HAP-1 (cell line): Measurements from ENCODE around the gene PLEKHM2.

ENCODE experiments used
- DNase-seq, 2 experiments: peaks; one replicate each; pipeline ENCODE4 v3.0.0-alpha.2; 2016 to 2020; ENCODE audit warnings: low spot score in 2 of 2
- H3K27me3 ChIP-seq: fragments of 250-450 bp; sonication (Bioruptor Pico); 2 replicates; pipeline ENCODE4 v1.5.1; 2020; ENCODE audit warnings: low read depth, mild to moderate bottlenecking, moderate library complexity
- H3K36me3 ChIP-seq: fragments of 250-450 bp; sonication (Bioruptor Pico); replicated peaks from 2 replicates; pipeline ENCODE4 v1.5.1; 2020; ENCODE audit warnings: mild to moderate bottlenecking
- H3K4me1 ChIP-seq: fragments of 250-450 bp; sonication (Bioruptor Pico); 2 replicates; pipeline ENCODE4 v1.5.1; 2020; ENCODE audit warnings: mild to moderate bottlenecking
- H3K4me3 ChIP-seq: fragments of 250-450 bp; sonication (Bioruptor Pico); 2 replicates; pipeline ENCODE4 v1.5.1; 2020; ENCODE audit warnings: mild to moderate bottlenecking, moderate library complexity
- H3K9me3 ChIP-seq: fragments of 250-450 bp; sonication (Bioruptor Pico); 2 replicates; pipeline ENCODE4 v1.5.1; 2020; ENCODE audit warnings: mild to moderate bottlenecking, moderate library complexity
- in situ Hi-C: fragments of 300-500 bp; cut with MboI; formaldehyde crosslinking; loops from 3 replicates; pipeline ENCODE4 v1.14.3; 2020; ENCODE audit warnings: low sequenced_read_pairs, inconsistent platforms, mixed read lengths

Gene PLEKHM2

DNA sequence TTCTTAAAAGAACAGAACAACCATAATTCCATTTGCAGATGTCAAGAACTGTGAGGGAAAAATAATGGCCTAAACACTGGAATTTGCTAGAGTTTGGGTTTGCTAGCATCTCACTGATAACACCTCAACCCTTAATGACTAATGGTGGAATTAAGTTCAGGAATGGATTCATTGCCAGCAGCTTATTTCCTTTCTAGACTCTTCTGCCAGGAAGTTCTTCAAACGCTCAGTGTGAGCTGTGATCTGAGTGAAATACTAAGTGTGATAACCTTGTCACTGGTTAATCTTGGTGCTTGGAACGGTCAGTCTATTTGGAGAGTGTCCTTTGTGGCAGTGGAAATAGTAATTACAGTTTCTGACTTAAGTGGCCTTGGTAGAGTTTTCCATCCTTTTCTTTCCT lies 21.6 kb upstream of the PLEKHM2 start:
- Histone ChIP-seq H3K27me3 (no peaks in the 10 kb centered on the region), H3K9me3 (no peaks in the 10 kb centered on the region), H3K36me3 (peaks cover 42% of the 10 kb centered on the region), H3K4me1 (no peaks in the 10 kb centered on the region), H3K4me3 (no peak overlapping the region)
- no peak for DNase-seq
- in situ Hi-C loops: no loop called here

GRCh38 chr1:15663925-15664324 lies 20.2 kb upstream of the PLEKHM2 start:
- DNase-seq: no peak
- Histone ChIP-seq H3K9me3 (no peaks in the 10 kb centered on the region), H3K27me3 (no peaks in the 10 kb centered on the region), H3K4me1 (no peaks in the 10 kb centered on the region), H3K4me3 (no peak overlapping the region), H3K36me3 (peaks cover 35% of the 10 kb centered on the region)
- in situ Hi-C loops: no loop called here

DNA sequence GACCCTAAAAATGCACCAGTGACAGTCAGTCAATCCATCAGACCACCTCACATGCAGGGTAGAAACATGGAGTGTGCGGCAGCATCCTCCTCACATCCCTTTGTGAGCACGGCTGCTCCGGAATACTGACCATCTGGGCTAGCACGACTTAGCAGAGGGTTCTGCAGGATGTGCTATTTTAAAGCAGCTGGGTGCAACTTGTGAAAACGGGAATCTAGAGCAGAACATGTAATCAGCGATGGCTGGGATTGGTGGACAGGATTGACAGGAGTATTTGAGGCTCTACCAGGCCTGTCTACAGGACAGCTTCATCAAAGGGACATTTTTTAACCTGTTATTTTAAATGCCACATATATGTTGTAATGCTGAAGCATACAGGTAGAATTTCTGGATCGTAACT lies 16.8 kb upstream of the PLEKHM2 start:
- no peak overlapping the region for H3K4me3 ChIP-seq
- in situ Hi-C loops: no loop called here
- no peaks in the 10 kb centered on the region for H3K4me1 ChIP-seq
- peaks cover under 1% of the 10 kb centered on the region; the same call in 1 of the 2 replicates for H3K36me3 ChIP-seq
- DNase-seq: no peak
- H3K9me3 ChIP-seq: no peaks in the 10 kb centered on the region
- H3K27me3 ChIP-seq: no peaks in the 10 kb centered on the region

- Histone ChIP-seq H3K4me1 (no peaks in the 10 kb centered on the region), H3K36me3 (no peaks in the 10 kb centered on the region), H3K27me3 (no peaks in the 10 kb centered on the region), H3K4me3 (no peak overlapping the region), H3K9me3 (no peaks in the 10 kb centered on the region)
- in situ Hi-C loops: no loop called here
- DNase-seq: no peak
Observed at GRCh38 chr1:15668089-15668754, 15.9 kb upstream of the PLEKHM2 start.

DNA sequence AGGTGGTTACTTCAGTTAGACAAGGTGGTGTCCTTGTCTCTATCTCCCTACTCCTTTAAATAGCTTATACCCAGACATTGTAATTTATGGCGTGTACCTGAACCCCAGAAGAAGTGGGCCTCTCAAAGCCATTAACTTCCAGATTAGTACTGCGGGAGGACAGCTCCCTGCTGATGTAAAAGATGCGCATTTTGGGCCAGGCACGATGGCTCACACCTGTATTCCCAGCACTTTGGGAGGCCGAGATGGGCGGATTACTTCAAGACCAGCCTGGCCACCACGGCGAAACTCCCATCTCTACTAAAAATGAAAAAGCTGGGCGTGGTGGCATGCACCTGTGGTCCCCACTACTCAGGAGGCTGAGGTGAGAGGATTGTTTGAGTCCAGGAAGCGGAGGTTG lies 15.0 kb upstream of the PLEKHM2 start:
- Histone ChIP-seq H3K4me3 (no peak overlapping the region), H3K27me3 (no peaks in the 10 kb centered on the region), H3K9me3 (no peaks in the 10 kb centered on the region), H3K36me3 (no peaks in the 10 kb centered on the region), H3K4me1 (no peaks in the 10 kb centered on the region)
- DNase-seq: no peak
- in situ Hi-C loops: no loop called here

DNA sequence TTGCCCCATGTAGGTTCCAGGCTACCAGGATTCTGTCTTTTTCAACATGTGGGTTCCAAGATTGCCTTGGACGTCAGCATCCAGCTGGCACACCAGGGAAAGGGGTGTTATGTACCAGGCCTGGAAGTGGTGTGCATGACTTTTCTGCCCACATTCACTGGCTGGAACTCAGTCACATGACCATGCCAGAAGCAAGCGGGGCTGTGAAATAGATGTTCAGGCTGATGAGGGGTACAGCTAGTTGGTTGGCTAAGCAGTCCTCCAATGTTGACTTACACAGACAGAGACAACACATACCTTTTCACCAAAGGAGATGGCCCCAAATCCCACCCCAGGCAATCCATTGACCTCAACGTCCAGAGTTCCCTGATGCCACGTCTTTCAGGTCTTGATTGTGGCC lies 14.3 kb upstream of the PLEKHM2 start:
- H3K4me1 ChIP-seq: no peaks in the 10 kb centered on the region
- H3K27me3 ChIP-seq: no peaks in the 10 kb centered on the region
- H3K4me3 ChIP-seq: no peak overlapping the region
- in situ Hi-C loops: no loop called here
- H3K9me3 ChIP-seq: no peaks in the 10 kb centered on the region
- no peaks in the 10 kb centered on the region for H3K36me3 ChIP-seq
- DNase-seq: no peak

GRCh38 chr1:15671430-15671829 lies 12.7 kb upstream of the PLEKHM2 start:
- no peaks in the 10 kb centered on the region for H3K4me1 ChIP-seq
- no peak for DNase-seq
- no peaks in the 10 kb centered on the region for H3K36me3 ChIP-seq
- in situ Hi-C loops: no loop called here
- no peaks in the 10 kb centered on the region for H3K27me3 ChIP-seq
- no peak overlapping the region for H3K4me3 ChIP-seq
- no peaks in the 10 kb centered on the region for H3K9me3 ChIP-seq

DNA sequence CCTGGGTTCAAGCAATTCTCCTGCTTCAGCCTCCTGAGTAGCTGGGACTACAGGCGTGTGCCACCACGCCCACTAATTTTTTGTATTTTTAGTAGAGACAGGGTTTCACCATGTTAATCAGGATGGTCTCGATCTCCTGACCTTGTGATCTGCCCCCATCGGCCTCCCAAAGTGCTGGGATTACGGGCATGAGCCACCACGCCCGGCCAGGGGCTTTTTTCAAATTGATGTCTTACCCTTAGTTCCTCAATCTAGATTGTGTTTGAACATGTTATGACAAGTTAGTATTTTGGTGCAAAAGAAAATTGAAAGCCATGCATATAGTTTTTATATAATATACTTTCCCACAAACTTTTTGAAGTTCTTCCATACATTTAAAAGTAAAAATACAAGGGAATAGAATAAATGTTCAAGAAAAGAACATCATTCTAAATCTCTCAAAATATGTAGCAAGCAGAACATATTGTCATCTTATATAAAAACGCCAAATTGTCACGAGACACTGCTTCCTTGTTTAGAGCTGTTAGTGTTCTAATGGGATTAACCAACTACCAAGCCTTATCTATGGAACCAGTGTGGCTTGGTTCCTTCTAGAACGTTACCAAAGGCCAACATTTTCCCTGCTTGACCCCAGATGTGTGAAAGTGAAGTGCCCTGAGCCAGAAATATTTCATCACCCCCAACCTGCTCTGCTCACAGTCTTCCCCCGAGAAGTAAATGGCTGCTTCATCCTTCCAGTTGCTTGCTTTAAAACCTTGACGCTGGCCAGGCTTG lies 9.5 kb upstream of the PLEKHM2 start:
- in situ Hi-C loops: no loop called here
- DNase-seq: no peak

DNA sequence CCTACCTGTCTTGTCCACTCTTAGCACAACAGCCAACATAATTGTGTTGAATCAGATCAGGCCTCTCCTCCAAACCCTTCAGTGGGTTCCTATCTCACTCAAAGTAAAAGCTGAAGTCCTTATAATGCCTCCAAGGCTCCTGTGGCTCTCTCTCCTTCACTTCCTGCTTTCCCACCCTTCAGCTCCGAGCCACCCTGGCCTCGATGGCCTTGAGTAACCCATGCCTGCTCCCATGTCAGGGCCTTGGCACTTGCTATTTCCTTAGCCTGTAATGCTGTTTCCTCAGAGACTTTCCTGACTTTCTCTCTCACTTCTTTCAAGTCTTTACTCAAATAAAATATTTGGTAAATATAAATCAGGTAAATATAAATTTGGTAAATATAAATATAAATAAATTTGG lies 8.1 kb upstream of the PLEKHM2 start:
- DNase-seq: no peak
- in situ Hi-C loops: no loop called here
- no peaks in the 10 kb centered on the region for H3K36me3 ChIP-seq
- H3K9me3 ChIP-seq: no peaks in the 10 kb centered on the region
- no peaks in the 10 kb centered on the region for H3K4me1 ChIP-seq
- no peak overlapping the region for H3K4me3 ChIP-seq
- no peaks in the 10 kb centered on the region for H3K27me3 ChIP-seq

More for the DNA sequence above, 9.5 kb upstream of the PLEKHM2 start:
- Histone ChIP-seq H3K36me3 (no peaks in the 10 kb centered on the region), H3K4me3 (no peak overlapping the region), H3K4me1 (no peaks in the 10 kb centered on the region), H3K9me3 (no peaks in the 10 kb centered on the region), H3K27me3 (no peaks in the 10 kb centered on the region)

GRCh38 chr1:15676688-15677661 lies 7.1 kb upstream of the PLEKHM2 start:
- H3K27me3 ChIP-seq: no peaks in the 10 kb centered on the region
- in situ Hi-C loops: no loop called here
- no peak overlapping the region for H3K4me3 ChIP-seq
- no peaks in the 10 kb centered on the region for H3K9me3 ChIP-seq
- DNase-seq: no peak
- H3K36me3 ChIP-seq: no peaks in the 10 kb centered on the region
- H3K4me1 ChIP-seq: no peaks in the 10 kb centered on the region

- Histone ChIP-seq H3K4me3 (no peak overlapping the region), H3K27me3 (no peaks in the 10 kb centered on the region), H3K36me3 (no peaks in the 10 kb centered on the region), H3K4me1 (no peaks in the 10 kb centered on the region), H3K9me3 (no peaks in the 10 kb centered on the region)
- in situ Hi-C loops: no loop called here
- DNase-seq: no peak
Observed at GRCh38 chr1:15678578-15678977, 5.5 kb upstream of the PLEKHM2 start.

- Histone ChIP-seq H3K4me1 (peaks cover 2% of the 10 kb centered on the region), H3K9me3 (no peaks in the 10 kb centered on the region), H3K27me3 (no peaks in the 10 kb centered on the region), H3K36me3 (no peaks in the 10 kb centered on the region), H3K4me3 (no peak overlapping the region)
- DNase-seq: no peak
- in situ Hi-C loops: no loop called here
Observed at GRCh38 chr1:15680131-15680530, 4.0 kb upstream of the PLEKHM2 start.

DNA sequence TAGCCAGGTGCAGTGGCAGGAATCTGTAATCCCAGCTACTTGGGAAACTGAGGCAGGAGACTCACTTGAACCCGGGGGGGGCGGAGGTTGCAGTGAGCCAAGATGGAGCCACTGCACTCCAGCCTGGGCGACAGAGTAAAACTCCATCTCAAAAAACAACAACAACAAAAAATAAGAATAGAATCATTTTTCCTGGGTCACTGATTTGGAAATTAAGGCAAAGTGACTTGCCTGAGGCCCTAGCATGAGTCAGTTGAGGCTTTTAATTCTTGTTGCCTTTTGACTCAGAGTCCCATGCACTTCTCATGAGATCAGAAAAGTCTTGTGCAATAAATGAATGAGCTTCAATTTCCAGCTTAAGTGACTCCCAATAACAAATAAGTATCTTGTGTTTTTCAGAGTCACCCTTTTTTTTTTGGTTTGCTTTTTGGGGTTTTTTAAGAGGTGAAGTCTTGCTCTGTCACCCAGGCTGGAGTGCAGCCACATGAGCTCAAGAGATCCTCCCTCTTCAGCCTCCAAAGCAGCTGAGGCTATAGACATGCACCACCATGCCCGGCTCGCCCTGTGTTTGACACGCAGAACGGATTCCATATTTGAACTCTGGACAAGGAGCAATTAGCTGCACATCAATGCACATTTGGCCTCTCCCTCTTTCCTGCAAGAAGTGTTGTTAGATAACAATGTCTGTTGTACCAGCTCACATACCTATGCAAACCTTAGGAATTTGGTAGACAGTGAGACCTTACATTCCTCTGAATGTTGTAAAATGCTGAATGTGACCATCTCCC lies 3.4 kb upstream of the PLEKHM2 start:
- Histone ChIP-seq H3K4me3 (no peak overlapping the region), H3K27me3 (no peaks in the 10 kb centered on the region), H3K36me3 (0 out of 2 replicates have a peak, but pooled peaks cover 2% of the 10 kb centered on the region), H3K4me1 (peaks cover 8% of the 10 kb centered on the region), H3K9me3 (no peaks in the 10 kb centered on the region)
- in situ Hi-C loops: no loop called here
- DNase-seq: no peak
